EL (cell line): Measurements from ENCODE around the gene HBM.
"Not testable (repeated sequence)": the region's sequence is repeated elsewhere in the genome, so short reads cannot be mapped to it uniquely, and the experiment has no call there.

Source experiments
- DNase-seq: peaks from one replicate; pipeline ENCODE4 v3.0.0-alpha.2; 2016

Gene HBM

GRCh38 chr16:170788-171187 lies 5.0 kb downstream of the HBM start:
- DNase-seq, result no peak

- not testable (repeated sequence) for DNase-seq
These were observed 6.7 kb downstream of the HBM start, which contains the start of gene HBA2 for GRCh38 chr16:172374-172941. Gene HBA2, plus strand, starts transcription at chr16:172876. Its CDS starts 37 bp downstream, at chr16:172913.

- not testable (repeated sequence) for DNase-seq
These were observed 7.6 kb downstream of the HBM start for GRCh38 chr16:173211-173854.

GRCh38 chr16:173928-174769 lies 8.4 kb downstream of the HBM start:
- not testable (repeated sequence) for DNase-seq

GRCh38 chr16:175011-175949 lies 9.5 kb downstream of the HBM start:
- no peak for DNase-seq

- not testable (repeated sequence) for DNase-seq
These were observed 10.2 kb downstream of the HBM start for GRCh38 chr16:176006-176405.

GRCh38 chr16:176477-177382 lies 11.0 kb downstream of the HBM start, which contains the start of gene HBA1:
Gene HBA1, plus strand, starts transcription at chr16:176680. Its CDS starts 37 bp downstream, at chr16:176717.
- not testable (repeated sequence) for DNase-seq

GRCh38 chr16:177394-177822 lies 11.6 kb downstream of the HBM start:
- no peak for DNase-seq

- no peak for DNase-seq
These were observed 12.3 kb downstream of the HBM start for GRCh38 chr16:177981-178667.

GRCh38 chr16:178668-179015 lies 12.9 kb downstream of the HBM start:
- no peak for DNase-seq

- DNase-seq, result no peak
These were observed 13.7 kb downstream of the HBM start for GRCh38 chr16:179211-180092.

- peak; percentile 28 for DNase-seq
These were observed 14.4 kb downstream of the HBM start, which contains the start of gene HBQ1 for GRCh38 chr16:180101-180675. Gene HBQ1, plus strand, starts transcription at chr16:180459. Its CDS starts 28 bp downstream, at chr16:180487.

- peak; percentile 61 for DNase-seq
These were observed 15.1 kb downstream of the HBM start for GRCh38 chr16:180681-181564.

GRCh38 chr16:181565-182021 lies 15.8 kb downstream of the HBM start:
- no peak for DNase-seq

GRCh38 chr16:183005-183404 lies 17.2 kb downstream of the HBM start:
- DNase-seq, result no peak

GRCh38 chr16:185213-185612 lies 19.4 kb downstream of the HBM start:
- DNase-seq, result no peak

GRCh38 chr16:185691-186090 lies 19.9 kb downstream of the HBM start:
- DNase-seq, result no peak

- no peak for DNase-seq
These were observed 21.6 kb downstream of the HBM start for GRCh38 chr16:187330-187729.
